Measurements from ENCODE around the gene TMEM116. TPM values are rescaled to one million over a fixed set of nuclear protein-coding genes. Genes with fewer than 3 reads are reported as not detected.
"Not testable (repeated sequence)": the region's sequence is repeated elsewhere in the genome, so short reads cannot be mapped to it uniquely, and the experiment has no call there.

The TMEM116 gene
- 7.3 TPM for polyA plus RNA-seq (2012; ENCODE audit: missing spikeins)

DNA sequence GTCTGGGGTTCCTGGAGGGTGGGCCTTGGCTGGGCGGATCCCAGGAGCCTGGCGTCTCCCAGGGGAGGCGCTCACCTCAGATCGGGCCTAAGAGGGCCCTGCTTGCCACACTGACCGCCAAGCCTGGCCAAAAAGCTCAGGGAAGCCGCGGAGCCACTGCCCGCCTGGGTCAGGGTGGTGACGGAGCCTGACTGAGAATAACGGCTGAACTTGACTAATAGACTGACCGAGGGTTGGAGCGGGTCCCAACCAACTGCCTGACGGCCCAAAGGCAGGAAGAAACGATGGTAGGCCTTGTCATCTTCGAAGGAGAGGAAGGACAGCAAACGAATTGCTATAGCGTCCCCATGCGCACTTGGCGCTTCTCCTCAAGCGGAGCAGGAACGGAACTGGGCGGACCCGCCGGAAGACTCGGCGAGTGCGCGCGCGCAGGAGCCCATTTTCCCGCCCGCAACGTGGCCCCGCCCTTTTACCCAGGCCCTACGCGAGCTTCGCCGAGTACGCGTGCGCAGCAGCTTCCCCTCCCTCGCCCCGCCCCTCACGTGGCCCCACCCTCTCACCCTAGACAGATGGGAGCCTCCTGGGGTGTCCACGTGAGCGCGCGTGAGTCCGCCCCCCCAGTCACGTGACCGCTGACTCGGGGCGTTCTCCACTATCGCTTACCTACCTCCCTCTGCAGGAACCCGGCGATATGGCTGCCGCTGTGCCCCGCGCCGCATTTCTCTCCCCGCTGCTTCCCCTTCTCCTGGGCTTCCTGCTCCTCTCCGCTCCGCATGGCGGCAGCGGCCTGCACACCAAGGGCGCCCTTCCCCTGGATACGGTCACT is at the start of gene TMEM116, which contains the start of gene ERP29:
Gene TMEM116 (minus strand): TSS at position 391 of the 826 bp plus-strand sequence. CDS start 7,895 bp downstream, outside the sequence.
Gene ERP29 (plus strand): TSS at position 652 of the 826 bp plus-strand sequence. CDS start 40 bp downstream, at position 692.
- DNase-seq (ENCODE audit: insufficient read length) (peak; percentile 96), FAIRE-seq (peak; percentile 94)
- TF ChIP-seq POLR2AphosphoS5 (IDR thresholded peaks at IDR 0.05; ENCODE audit: low read depth, low read length): peak; percentile 97
- peak; percentile 96 for TF ChIP-seq POLR2A (IDR thresholded peaks at IDR 0.05; ENCODE audit: low read depth, low read length)
- peak; percentile 64; the same call in 1 of the 2 replicates for TF ChIP-seq TAF1 (IDR thresholded peaks at IDR 0.05; ENCODE audit: borderline replicate concordance, low read depth, low read length)

DNA sequence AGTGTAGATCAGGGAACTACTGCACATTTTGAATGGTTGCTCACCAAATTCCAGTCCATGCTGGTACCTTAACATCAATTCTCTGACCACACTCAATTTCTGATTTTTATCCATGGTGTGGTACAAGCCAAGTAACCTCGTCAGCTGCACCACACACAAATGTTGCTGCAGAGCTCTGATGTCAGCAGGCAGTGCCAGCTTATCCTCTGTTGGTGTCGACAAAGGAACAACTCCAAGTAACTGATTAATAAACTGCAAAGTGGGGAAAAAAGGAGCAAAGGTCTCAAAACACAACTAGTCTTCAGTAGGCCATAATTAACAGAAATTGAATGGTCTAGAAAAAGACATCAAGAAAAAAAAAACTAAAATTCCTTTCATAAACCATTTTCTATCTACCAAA is 48.2 kb upstream of the TMEM116 start:
- DNase-seq (ENCODE audit: insufficient read length): no peak
- no peak for FAIRE-seq
- TF ChIP-seq POLR2AphosphoS5 (IDR thresholded peaks at IDR 0.05; ENCODE audit: low read depth, low read length) (no peak), POLR2A (IDR thresholded peaks at IDR 0.05; ENCODE audit: low read depth, low read length) (no peak), TAF1 (IDR thresholded peaks at IDR 0.05; ENCODE audit: borderline replicate concordance, low read depth, low read length) (no peak)

DNA sequence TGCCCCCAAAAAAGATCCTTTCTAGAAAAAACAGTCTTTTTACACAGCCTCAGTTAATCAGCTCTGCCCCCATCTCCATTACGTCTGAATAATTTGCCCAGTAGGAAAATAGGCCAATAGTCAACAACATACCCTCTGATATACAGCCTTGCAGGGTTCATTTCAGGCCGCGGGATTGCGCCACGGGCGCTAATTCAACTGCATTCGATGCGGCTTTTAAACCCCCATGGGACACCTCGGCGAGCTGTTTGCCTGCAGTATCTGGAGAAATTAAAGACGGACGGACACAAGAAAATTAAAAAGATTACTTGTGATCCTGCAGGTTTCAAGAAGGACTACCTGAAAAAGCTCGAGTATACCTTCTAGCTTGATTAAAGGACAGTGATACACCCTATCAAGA is 36.4 kb upstream of the TMEM116 start:
- DNase-seq (ENCODE audit: insufficient read length) (no peak), FAIRE-seq (no peak)
- no peak for TF ChIP-seq TAF1 (IDR thresholded peaks at IDR 0.05; ENCODE audit: borderline replicate concordance, low read depth, low read length)

DNA sequence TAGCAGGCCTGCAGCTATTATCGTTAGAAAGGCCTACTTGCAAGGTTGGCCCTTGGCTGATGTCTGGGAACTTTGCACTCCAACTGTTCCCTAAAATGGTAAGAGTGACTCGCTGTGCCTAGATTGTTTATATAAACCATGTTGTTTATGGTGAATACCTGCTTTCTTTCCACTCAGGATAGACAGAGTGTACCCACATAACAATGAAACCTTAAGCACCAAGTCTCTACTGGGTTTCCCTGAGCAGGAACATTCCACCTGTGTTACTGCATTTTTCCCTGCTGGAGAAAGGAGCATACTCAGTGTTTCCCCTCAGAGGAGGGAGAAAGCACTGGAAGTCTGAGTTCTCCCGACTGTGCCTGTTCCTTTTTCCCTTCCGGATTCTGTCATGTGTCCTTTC is 33.0 kb upstream of the TMEM116 start:
- TF ChIP-seq POLR2A (IDR thresholded peaks at IDR 0.05; ENCODE audit: low read depth, low read length) (no peak), TAF1 (IDR thresholded peaks at IDR 0.05; ENCODE audit: borderline replicate concordance, low read depth, low read length) (no peak), POLR2AphosphoS5 (IDR thresholded peaks at IDR 0.05; ENCODE audit: low read depth, low read length) (no peak)
- FAIRE-seq (peak; percentile 62), DNase-seq (ENCODE audit: insufficient read length) (no peak)

DNA sequence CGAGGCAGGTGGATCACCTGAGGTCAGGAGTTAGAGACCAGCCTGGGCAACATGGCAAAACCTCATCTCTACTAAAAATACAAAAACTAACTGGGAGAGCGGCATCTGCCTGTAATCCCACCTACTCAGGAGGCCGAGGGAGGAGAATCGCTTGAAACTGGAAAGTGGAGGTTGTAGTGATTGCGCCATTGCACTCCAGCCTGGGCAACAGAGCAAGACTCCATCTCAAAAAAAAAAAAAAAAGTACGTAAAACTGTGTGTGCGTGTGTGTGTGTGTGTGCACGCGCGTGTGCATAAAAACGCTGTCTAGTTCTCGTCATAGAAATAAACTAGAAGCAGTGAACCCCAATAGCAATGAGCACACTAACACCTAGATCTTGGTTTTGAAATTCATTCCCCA is 23.6 kb upstream of the TMEM116 start:
- FAIRE-seq; DNase-seq (ENCODE audit: insufficient read length): not testable (repeated sequence)

DNA sequence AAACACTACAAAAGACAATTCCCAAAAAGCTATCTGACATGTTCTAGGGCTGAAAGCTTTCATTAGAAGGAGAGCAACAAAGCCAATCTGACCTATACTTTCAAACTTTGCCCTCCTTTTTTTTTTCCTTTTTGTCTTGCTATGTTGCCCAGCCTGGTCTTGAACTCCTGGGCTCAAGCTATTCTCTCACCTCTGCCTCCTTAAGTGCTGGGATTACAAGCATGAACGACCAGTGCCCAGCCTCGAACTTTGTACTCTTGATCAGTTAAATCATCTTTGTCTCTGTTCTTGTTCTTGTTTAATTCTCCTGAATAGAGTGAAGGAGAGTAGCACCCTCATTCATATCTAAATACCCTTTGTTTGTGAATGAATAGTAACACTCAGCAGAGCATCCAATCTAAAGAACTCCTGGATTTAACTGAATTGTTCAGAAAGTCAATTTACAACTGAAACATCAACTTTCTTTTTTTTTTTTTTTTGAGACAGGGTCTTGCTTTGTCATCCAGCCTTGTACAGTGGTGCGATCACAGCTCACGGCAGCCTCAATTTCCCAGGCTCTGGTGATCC is 22.3 kb upstream of the TMEM116 start:
- FAIRE-seq (no peak), DNase-seq (ENCODE audit: insufficient read length) (no peak)
- no peak for TF ChIP-seq POLR2AphosphoS5 (IDR thresholded peaks at IDR 0.05; ENCODE audit: low read depth, low read length)
- TF ChIP-seq TAF1 (IDR thresholded peaks at IDR 0.05; ENCODE audit: borderline replicate concordance, low read depth, low read length): no peak
- TF ChIP-seq POLR2A (IDR thresholded peaks at IDR 0.05; ENCODE audit: low read depth, low read length): no peak

DNA sequence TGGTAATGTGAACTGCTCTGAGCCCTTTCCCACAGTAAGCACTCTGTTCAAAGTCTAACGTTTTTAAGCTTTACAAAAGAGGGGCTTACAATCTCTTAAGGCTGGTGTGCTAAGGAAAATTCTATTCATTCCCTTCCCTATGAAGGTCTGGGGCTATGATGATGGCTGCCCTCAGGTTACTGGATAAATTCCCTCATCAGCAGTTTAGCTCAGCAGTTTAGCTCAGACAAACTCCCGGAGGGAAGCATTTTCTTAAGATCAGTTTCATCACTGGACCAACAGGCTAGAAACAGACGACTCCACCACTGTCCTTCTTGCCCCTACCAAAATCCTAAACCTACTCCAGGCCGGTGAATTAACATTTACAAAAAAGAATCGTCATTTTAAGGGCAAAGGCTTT is 19.3 kb upstream of the TMEM116 start:
- TF ChIP-seq TAF1 (IDR thresholded peaks at IDR 0.05; ENCODE audit: borderline replicate concordance, low read depth, low read length) (no peak), POLR2A (IDR thresholded peaks at IDR 0.05; ENCODE audit: low read depth, low read length) (no peak), POLR2AphosphoS5 (IDR thresholded peaks at IDR 0.05; ENCODE audit: low read depth, low read length) (no peak)
- DNase-seq (ENCODE audit: insufficient read length) (no peak), FAIRE-seq (no peak)

DNA sequence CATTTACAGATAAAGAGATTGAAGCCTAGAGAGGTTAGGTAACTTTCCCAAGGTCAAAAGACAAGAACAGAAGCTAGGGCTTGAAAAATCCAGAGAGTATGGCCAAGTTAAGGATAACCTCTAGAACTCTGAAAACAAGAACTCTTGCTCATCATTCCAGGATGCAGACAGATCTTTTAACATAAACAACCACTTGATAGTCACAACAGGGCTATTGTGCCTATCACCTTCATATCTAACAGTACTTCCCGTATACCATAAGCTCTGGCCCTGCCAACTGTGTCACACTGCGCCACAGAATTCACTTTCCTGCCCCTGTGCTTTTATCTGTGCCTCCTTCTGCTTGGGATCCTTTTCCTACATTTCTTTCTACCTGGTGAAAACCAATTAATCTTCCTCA is 18.5 kb upstream of the TMEM116 start:
- TF ChIP-seq POLR2A (IDR thresholded peaks at IDR 0.05; ENCODE audit: low read depth, low read length) (no peak), POLR2AphosphoS5 (IDR thresholded peaks at IDR 0.05; ENCODE audit: low read depth, low read length) (no peak), TAF1 (IDR thresholded peaks at IDR 0.05; ENCODE audit: borderline replicate concordance, low read depth, low read length) (no peak)
- FAIRE-seq: peak; percentile 5

DNA sequence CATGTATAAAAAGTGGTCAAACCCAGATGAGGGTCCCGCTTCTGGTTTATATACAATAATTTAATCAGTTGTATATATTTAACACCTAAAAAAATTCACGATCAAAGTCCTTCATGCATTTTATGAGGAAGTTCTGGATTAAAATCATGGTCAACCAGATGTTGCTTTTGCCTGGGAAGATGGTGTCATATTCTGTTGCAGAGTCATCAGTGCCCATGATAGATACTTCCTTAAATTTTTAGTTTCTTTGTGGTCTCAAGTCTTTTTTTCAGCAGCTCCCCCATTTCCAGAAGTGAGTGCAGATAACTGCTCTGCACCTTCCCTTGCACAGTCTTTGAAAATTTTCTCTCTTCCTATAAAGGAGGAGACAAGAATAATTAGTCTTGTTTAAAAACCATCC is 16.3 kb upstream of the TMEM116 start:
- no peak for FAIRE-seq
- DNase-seq (ENCODE audit: insufficient read length): no peak
- TF ChIP-seq POLR2AphosphoS5 (IDR thresholded peaks at IDR 0.05; ENCODE audit: low read depth, low read length) (no peak), TAF1 (IDR thresholded peaks at IDR 0.05; ENCODE audit: borderline replicate concordance, low read depth, low read length) (no peak), POLR2A (IDR thresholded peaks at IDR 0.05; ENCODE audit: low read depth, low read length) (no peak)

More for the DNA sequence above, 18.5 kb upstream of the TMEM116 start:
- no peak for DNase-seq (ENCODE audit: insufficient read length)

DNA sequence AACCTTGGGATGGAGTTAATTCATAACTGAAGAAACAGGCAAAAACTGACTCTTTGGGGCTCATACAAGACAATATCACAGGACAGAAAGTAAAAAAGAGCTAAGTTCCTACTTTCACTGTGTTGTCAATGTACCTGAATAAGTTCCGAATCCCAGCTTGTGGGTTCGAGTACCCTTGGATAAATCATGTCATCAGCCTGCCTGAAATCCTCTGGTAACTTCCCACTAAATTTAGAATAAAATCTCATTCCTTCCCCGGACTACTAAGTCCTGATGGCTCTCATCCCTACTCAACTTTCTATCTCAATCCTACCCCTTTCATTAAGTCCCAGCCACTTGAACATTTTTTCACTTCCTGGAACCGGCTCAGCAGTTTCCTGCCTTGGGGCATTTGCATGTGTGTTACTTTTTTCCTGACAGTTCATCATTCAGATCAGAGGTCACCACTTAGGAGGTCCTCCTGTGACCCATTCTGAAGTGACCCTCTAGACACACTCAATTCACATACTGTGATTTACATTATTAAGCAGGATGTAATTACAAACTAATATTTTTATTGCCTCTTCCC is 12.9 kb upstream of the TMEM116 start:
- TF ChIP-seq POLR2A (IDR thresholded peaks at IDR 0.05; ENCODE audit: low read depth, low read length): no peak
- no peak for TF ChIP-seq TAF1 (IDR thresholded peaks at IDR 0.05; ENCODE audit: borderline replicate concordance, low read depth, low read length)
- TF ChIP-seq POLR2AphosphoS5 (IDR thresholded peaks at IDR 0.05; ENCODE audit: low read depth, low read length): no peak
- DNase-seq (ENCODE audit: insufficient read length) (no peak), FAIRE-seq (no peak)

DNA sequence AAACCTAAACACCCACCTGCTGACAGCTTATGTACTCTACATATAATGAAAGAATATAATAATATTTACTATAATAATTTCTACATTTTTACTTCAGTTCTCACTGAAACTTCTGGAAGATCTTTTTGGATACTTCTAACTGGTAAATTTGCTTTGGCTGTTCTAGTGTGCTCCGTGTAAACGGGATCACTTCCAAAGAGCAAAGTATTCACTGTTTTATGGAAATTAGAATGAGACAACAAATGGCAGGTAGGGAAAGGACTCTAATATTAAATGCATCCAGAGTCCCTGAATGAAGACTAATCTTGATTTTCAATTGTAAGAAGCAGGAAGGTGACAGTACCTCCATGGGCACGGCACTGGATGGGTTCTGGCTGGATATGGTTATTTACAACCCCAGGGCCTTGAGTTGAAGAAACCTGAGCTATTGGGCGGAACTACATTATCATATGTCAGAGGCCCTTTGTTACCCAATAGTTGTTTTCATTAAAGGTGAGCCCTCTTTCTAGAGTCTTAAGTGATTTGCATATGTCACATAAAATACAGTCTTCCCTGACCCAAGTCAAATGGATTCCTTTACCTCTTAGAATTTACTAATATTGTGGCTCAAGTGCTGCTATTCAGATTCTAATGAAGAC is 10.9 kb upstream of the TMEM116 start:
- no peak for TF ChIP-seq POLR2A (IDR thresholded peaks at IDR 0.05; ENCODE audit: low read depth, low read length)
- TF ChIP-seq POLR2AphosphoS5 (IDR thresholded peaks at IDR 0.05; ENCODE audit: low read depth, low read length): no peak
- TF ChIP-seq TAF1 (IDR thresholded peaks at IDR 0.05; ENCODE audit: borderline replicate concordance, low read depth, low read length): no peak
- FAIRE-seq (no peak), DNase-seq (ENCODE audit: insufficient read length) (no peak)
